Tibial nerve (tissue), 4 donors: Measurements from ENCODE around the gene CD274. TPM values are rescaled to one million over a fixed set of nuclear protein-coding genes. Genes with fewer than 3 reads are reported as not detected.

ENCODE experiments used
- DNase-seq, 2 donors: peaks; one replicate each; pipeline ENCODE4 v3.0.0-alpha.2; 2019; ENCODE audit warnings: low spot score in 2 of 2
- H3K27ac ChIP-seq, 4 donors: fragments of 200-600 bp; sonication (generic) in 3 of 4; one replicate each; pipeline ENCODE4 v1.5.1; 2017 to 2019; ENCODE audit warnings: mild to moderate bottlenecking in 1 of 4
- H3K27me3 ChIP-seq, 2 donors: fragments of 200-600 bp; sonication (generic) in 1 of 2; one replicate each; pipeline versions ENCODE4 v1.5.1 to v1.6.0; 2017 to 2019
- H3K36me3 ChIP-seq, 3 donors: fragments of 200-600 bp; sonication (generic); one replicate each; pipeline ENCODE4 v1.5.1; 2018 to 2019
- H3K4me1 ChIP-seq, 4 donors: fragments of 200-600 bp; sonication (generic) in 3 of 4; one replicate each; pipeline ENCODE4 v1.5.1; 2017 to 2019
- H3K4me3 ChIP-seq, 4 donors: fragments of 200-600 bp; sonication (generic) in 3 of 4; one replicate each; pipeline ENCODE4 v1.5.1; 2017 to 2019; ENCODE audit warnings: mild to moderate bottlenecking in 1 of 4, moderate library complexity in 1 of 4
- H3K9me3 ChIP-seq, 4 donors: fragments of 200-600 bp; sonication (generic) in 3 of 4; one replicate each; pipeline ENCODE4 v1.5.1; 2017 to 2019
- CTCF ChIP-seq, 5 experiments: fragments of 200-600 bp in 3 of 5; fragments of 450-650 bp in 2 of 5; sonication (generic) in 3 of 5; IDR thresholded peaks; one replicate each; pipeline ENCODE4 v1.5.1; 2016 to 2019; ENCODE audit warnings: antibody characterized with exemption in 5 of 5, mild to moderate bottlenecking in 3 of 5, moderate library complexity in 2 of 5
- EP300 ChIP-seq, 2 donors: sonication (generic); formaldehyde crosslinking; IDR thresholded peaks; one replicate each; pipeline ENCODE4 v1.6.1; 2017; ENCODE audit warnings: antibody characterized with exemption in 2 of 2, mild to moderate bottlenecking in 1 of 2
- POLR2A ChIP-seq, 2 donors: fragments of 450-650 bp; IDR thresholded peaks; one replicate each; pipeline ENCODE4 v1.6.1; 2017; ENCODE audit warnings: antibody characterized with exemption in 2 of 2, mild to moderate bottlenecking in 2 of 2, moderate library complexity in 2 of 2
- WGBS, 2 donors: methylation state at CpG; one replicate each; pipeline ENCODE4 v1.1.5; 2018; 5-methylcytosine and 5-hydroxymethylcytosine counted together
- total RNA-seq, 4 donors: library from RNA; depleted of rRNA; stranded (reverse); fragments of >200 nt; gene quantifications; one replicate each; pipeline ENCODE4 v1.1.0, GENCODE V29; 2016

CD274 gene
- total RNA-seq, 4 donors from 2014 or later, result 2.1 to 4.2 (median 2.5) TPM

DNA sequence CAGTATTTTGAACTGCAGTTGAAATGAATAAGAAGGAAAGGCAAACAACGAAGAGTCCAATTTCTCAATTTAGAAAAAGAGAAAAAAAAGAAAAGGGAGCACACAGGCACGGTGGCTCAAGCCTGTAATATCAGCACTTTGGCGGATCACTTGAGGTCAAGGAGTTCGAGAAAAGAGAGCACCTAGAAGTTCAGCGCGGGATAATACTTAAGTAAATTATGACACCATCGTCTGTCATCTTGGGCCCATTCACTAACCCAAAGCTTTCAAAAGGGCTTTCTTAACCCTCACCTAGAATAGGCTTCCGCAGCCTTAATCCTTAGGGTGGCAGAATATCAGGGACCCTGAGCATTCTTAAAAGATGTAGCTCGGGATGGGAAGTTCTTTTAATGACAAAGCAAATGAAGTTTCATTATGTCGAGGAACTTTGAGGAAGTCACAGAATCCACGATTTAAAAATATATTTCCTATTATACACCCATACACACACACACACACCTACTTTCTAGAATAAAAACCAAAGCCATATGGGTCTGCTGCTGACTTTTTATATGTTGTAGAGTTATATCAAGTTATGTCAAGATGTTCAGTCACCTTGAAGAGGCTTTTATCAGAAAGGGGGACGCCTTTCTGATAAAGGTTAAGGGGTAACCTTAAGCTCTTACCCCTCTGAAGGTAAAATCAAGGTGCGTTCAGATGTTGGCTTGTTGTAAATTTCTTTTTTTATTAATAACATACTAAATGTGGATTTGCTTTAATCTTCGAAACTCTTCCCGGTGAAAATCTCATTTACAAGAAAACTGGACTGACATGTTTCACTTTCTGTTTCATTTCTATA, 602 bp upstream of the CD274 start:
- Histone ChIP-seq H3K36me3 (no peaks in the 10 kb centered on the region), H3K4me1 (peaks cover 0 to 23% (median 16%) of the 10 kb centered on the region in 4 donors), H3K9me3 (no peaks in the 10 kb centered on the region), H3K27me3 (no peaks in the 10 kb centered on the region), H3K27ac (peak overlapping the region; percentile 83 to 89 (median 88)), H3K4me3 (peak overlapping the region; percentile 55 to 72 (median 58))
- no peak for TF ChIP-seq CTCF (IDR thresholded peaks at IDR 0.05)
- TF ChIP-seq EP300 (IDR thresholded peaks at IDR 0.05), result no peak
- no peak for TF ChIP-seq POLR2A (IDR thresholded peaks at IDR 0.05)
- DNase-seq, result no peak
- 51 to 52% methylated on average over 15 of the region's 15 CpGs for WGBS, 2 donors

GRCh38 chr9:5452286-5452609, 1.9 kb downstream of the CD274 start:
- no peaks in the 10 kb centered on the region for H3K9me3 ChIP-seq
- no peak overlapping the region for H3K27ac ChIP-seq
- H3K4me3 ChIP-seq, result no peak overlapping the region
- no peaks in the 10 kb centered on the region for H3K36me3 ChIP-seq
- H3K27me3 ChIP-seq, result no peaks in the 10 kb centered on the region
- no peak for DNase-seq
- TF ChIP-seq POLR2A (IDR thresholded peaks at IDR 0.05) (no peak), CTCF (IDR thresholded peaks at IDR 0.05) (no peak), EP300 (IDR thresholded peaks at IDR 0.05) (no peak)
- WGBS, 2 donors, result 84 to 91% methylated on average over 1 of the region's 1 CpG
- peaks cover 0 to 23% (median 16%) of the 10 kb centered on the region in 4 donors for H3K4me1 ChIP-seq

GRCh38 chr9:5453004-5453403, 2.7 kb downstream of the CD274 start:
- Histone ChIP-seq H3K4me1 (peaks cover 0 to 23% (median 16%) of the 10 kb centered on the region in 4 donors), H3K9me3 (no peaks in the 10 kb centered on the region), H3K36me3 (no peaks in the 10 kb centered on the region), H3K27ac (no peak overlapping the region), H3K27me3 (no peaks in the 10 kb centered on the region), H3K4me3 (no peak overlapping the region)
- DNase-seq, result no peak
- TF ChIP-seq CTCF (IDR thresholded peaks at IDR 0.05), result no peak
- no peak for TF ChIP-seq EP300 (IDR thresholded peaks at IDR 0.05)
- no peak for TF ChIP-seq POLR2A (IDR thresholded peaks at IDR 0.05)
- WGBS, 2 donors, result 92 to 95% methylated on average over 2 of the region's 2 CpGs

GRCh38 chr9:5453673-5454072, 3.3 kb downstream of the CD274 start:
- Histone ChIP-seq H3K9me3 (no peaks in the 10 kb centered on the region), H3K4me1 (peaks cover 0 to 23% (median 16%) of the 10 kb centered on the region in 4 donors), H3K36me3 (no peaks in the 10 kb centered on the region), H3K27me3 (no peaks in the 10 kb centered on the region), H3K27ac (no peak overlapping the region), H3K4me3 (no peak overlapping the region)
- DNase-seq, result no peak
- TF ChIP-seq EP300 (IDR thresholded peaks at IDR 0.05) (no peak), CTCF (IDR thresholded peaks at IDR 0.05) (no peak)
- WGBS, 2 donors, result 56 to 67% methylated on average over 2 of the region's 2 CpGs

DNA sequence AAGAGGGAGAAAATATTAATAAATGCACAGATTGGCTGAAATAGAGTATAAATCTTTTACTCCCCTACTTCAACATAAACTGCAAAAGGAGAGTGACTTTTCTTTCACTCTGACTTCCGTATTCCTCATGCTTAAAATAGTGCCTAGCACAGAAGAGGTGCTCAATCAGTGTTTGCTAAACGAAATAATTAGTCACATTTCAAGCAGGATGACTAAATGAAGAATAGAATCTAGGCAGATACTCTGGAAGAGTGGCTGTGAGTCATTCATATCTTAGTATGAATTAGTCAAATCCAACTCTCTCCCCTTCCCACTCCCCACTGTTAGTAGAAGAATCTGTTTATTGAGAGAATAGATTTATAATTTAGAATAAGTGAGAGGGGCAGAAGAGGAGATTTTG, 4.8 kb downstream of the CD274 start:
- Histone ChIP-seq H3K4me3 (no peak overlapping the region), H3K9me3 (no peaks in the 10 kb centered on the region), H3K36me3 (no peaks in the 10 kb centered on the region), H3K27ac (no peak overlapping the region), H3K27me3 (no peaks in the 10 kb centered on the region), H3K4me1 (peaks cover 0 to 16% (median 12%) of the 10 kb centered on the region in 4 donors)
- 66 to 76% methylated on average over 2 of the region's 2 CpGs for WGBS, 2 donors
- DNase-seq, result no peak
- TF ChIP-seq CTCF (IDR thresholded peaks at IDR 0.05), result no peak
